Calu3 (cell line): ENCODE measurements around the gene UMAD1. TPM values are rescaled to one million over a fixed set of nuclear protein-coding genes. Genes with fewer than 3 reads are reported as not detected.

ENCODE experiments used
- BruUV-seq: library from RNA; stranded (reverse); fragments of 400-500 nt; replicated peaks from 2 replicates; lab custom pipeline; 2021; lab: Mats Ljungman, UMichigan
- CTCF ChIA-PET: fragments of 300-600 bp; sonication (Branson Sonifier 250); formaldehyde crosslinking; loops from one replicate; lab custom pipeline; 2022; ENCODE audit warnings: antibody characterized with exemption; lab: Charles Lee
- DNase-seq: peaks from one replicate; pipeline ENCODE4 v3.0.0; 2022
- H3K27ac Mint-ChIP-seq: one replicate; pipeline ENCODE4 v1.8.0; 2022; ENCODE audit warnings: mixed read lengths; ENCODE audit not compliant: unreplicated experiment
- H3K27me3 Mint-ChIP-seq: one replicate; pipeline ENCODE4 v1.8.0; 2022; ENCODE audit warnings: mixed read lengths; ENCODE audit not compliant: unreplicated experiment
- H3K36me3 Mint-ChIP-seq: one replicate; pipeline ENCODE4 v1.8.0; 2022; ENCODE audit warnings: mild to moderate bottlenecking, moderate library complexity, mixed read lengths; ENCODE audit not compliant: insufficient read depth, unreplicated experiment
- H3K4me1 Mint-ChIP-seq: one replicate; pipeline ENCODE4 v1.8.0; 2022; ENCODE audit warnings: mild to moderate bottlenecking, low read depth, mixed read lengths; ENCODE audit not compliant: unreplicated experiment
- H3K4me3 Mint-ChIP-seq: one replicate; pipeline ENCODE4 v1.8.0; 2022; ENCODE audit warnings: mild to moderate bottlenecking, low read depth, moderate library complexity, mixed read lengths; ENCODE audit not compliant: unreplicated experiment
- H3K9me3 Mint-ChIP-seq: one replicate; pipeline ENCODE4 v1.8.0; 2022; ENCODE audit warnings: low read depth, mixed read lengths; ENCODE audit not compliant: unreplicated experiment
- intact Hi-C: fragments of 100-400 bp; cut with micrococcal nuclease; formaldehyde crosslinking; loops from one replicate; pipeline ENCODE4 v1.10.0; 2022; ENCODE audit not compliant: unreplicated experiment
- total RNA-seq: library from RNA; stranded (reverse); gene quantifications from 2 replicates; pipeline ENCODE4 v1.2.3, GENCODE V29; 2022
- TF ChIP-seq, protein P1 (sequence below): fragments of 200-600 bp; IDR thresholded peaks from one replicate; pipeline ENCODE4 v1.8.0; 2022; ENCODE audit warnings: antibody characterized with exemption; ENCODE audit not compliant: unreplicated experiment

UMAD1 gene
- total RNA-seq, 1 experiment from 2014 or later, result 25.2 TPM

DNA sequence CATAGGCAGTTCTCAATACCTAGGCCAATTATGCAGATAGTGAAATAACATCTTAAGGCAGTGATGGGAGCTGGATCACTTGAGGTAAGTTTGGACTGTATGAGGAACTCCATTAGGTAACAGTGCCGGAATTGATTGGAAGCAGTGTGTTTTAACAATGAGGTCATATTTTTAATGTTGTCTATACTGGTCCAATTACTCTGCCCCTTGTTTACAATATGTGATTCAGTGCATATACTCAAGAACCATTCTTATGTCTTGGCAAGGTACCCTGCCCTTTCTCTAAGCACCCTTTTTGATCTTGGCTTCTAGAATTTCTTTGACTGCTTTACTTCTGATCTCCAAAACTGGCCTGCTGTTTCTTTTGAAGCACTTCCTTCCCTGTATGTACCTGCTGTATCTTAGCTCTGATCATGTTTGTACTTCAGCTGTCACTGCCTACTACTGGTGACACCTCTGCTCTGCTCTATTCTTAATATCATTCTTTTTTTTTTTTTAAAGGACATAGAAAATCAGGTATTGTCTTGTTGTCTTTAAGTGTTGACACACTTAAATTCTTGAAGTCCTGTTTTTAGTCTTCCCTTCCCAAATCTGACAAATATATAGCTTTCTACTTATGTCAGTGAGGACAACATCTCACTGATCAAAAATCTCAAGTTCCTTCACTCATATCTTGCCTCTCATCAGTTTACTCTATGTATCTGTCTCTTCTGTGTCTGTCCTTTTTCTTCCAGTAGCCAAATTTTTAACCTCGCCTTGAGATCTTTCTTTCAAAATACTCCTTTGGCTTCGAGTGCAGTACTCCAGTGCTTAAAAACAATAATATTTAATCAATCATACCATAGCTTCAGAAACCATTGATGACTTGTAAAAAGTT, 124.2 kb downstream of the UMAD1 start:
- Mint-ChIP-seq H3K4me3 (no peak overlapping the region), H3K27me3 (no peaks in the 10 kb centered on the region), H3K36me3 (no peaks in the 10 kb centered on the region), H3K9me3 (no peaks in the 10 kb centered on the region), H3K4me1 (peaks cover 43% of the 10 kb centered on the region), H3K27ac (peak overlapping the region; percentile 5)
- CTCF ChIA-PET, result interaction anchor here (0.6 to 2.9 kb wide), 12 partner anchors 17 to 531 kb away, joined by 3 to 20 read pairs (median 4); partner anchors contain the start of genes RPA3 and UMAD1
- DNase-seq, result no peak
- TF ChIP-seq, protein P1, sequence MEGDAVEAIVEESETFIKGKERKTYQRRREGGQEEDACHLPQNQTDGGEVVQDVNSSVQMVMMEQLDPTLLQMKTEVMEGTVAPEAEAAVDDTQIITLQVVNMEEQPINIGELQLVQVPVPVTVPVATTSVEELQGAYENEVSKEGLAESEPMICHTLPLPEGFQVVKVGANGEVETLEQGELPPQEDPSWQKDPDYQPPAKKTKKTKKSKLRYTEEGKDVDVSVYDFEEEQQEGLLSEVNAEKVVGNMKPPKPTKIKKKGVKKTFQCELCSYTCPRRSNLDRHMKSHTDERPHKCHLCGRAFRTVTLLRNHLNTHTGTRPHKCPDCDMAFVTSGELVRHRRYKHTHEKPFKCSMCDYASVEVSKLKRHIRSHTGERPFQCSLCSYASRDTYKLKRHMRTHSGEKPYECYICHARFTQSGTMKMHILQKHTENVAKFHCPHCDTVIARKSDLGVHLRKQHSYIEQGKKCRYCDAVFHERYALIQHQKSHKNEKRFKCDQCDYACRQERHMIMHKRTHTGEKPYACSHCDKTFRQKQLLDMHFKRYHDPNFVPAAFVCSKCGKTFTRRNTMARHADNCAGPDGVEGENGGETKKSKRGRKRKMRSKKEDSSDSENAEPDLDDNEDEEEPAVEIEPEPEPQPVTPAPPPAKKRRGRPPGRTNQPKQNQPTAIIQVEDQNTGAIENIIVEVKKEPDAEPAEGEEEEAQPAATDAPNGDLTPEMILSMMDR, result no peak
- no TSS peak for BruUV-seq
- intact Hi-C loops, result loop anchor here (1.0 to 5.0 kb wide), 5 partner anchors 67 to 453 kb away; partner anchors contain the start of gene GLCCI1

DNA sequence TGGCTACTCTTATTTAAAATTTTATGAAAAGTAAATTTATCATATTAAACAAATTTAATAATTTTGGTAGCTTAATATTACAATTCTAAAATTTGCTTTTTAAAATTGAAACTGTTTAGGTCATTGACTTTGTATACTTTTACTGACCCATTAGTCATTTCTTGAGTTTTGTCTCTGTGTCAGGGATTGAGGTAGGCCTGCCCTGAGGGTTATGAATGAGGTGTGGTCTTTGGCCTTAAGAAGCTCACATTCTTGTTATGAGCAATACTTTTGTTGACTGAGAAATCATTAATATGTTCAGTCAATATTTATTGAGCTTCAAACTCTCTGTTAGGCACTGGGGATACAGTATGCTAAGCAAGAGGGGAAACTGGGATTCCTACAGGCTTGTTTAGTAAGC, 124.9 kb downstream of the UMAD1 start:
- CTCF ChIA-PET, result interaction anchor here (0.6 to 2.9 kb wide), 10 partner anchors 16 to 270 kb away, joined by 3 to 20 read pairs (median 4); partner anchors contain the start of genes RPA3 and UMAD1
- intact Hi-C loops, result no loop called here
- peak; percentile 45 for DNase-seq
- Mint-ChIP-seq H3K4me1 (peaks cover 49% of the 10 kb centered on the region), H3K9me3 (no peaks in the 10 kb centered on the region), H3K27me3 (no peaks in the 10 kb centered on the region), H3K4me3 (no peak overlapping the region), H3K36me3 (no peaks in the 10 kb centered on the region), H3K27ac (peak overlapping the region; percentile 5)
- BruUV-seq, result no TSS peak
- TF ChIP-seq, protein P1, result no peak

DNA sequence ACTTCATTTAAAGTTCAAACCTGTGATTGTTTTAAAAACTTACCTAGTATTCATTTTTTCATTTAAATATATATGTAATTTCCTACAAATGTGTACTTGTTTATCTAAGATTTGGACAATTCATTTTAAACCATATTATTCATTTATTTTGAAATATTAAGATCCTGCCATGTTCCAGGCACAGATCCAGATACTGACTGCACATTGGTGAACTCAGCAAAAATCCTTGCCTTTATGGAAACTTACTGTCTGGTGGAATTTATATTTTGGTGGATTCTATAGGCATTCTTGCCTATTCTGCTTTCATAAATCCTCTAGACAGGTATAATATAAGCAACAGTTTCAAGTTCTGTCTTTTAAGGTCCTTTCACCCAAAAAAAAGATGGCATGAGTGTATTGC, 126.1 kb downstream of the UMAD1 start:
- no peaks in the 10 kb centered on the region for H3K27me3 Mint-ChIP-seq
- peaks cover 46% of the 10 kb centered on the region for H3K4me1 Mint-ChIP-seq
- TF ChIP-seq, protein P1, result no peak
- CTCF ChIA-PET, result interaction anchor here (0.9 kb wide), 1 partner anchor 204 kb away, joined by 4 read pairs; no protein-coding TSS in a partner anchor
- BruUV-seq, result no TSS peak
- DNase-seq, result no peak
- H3K9me3 Mint-ChIP-seq, result no peaks in the 10 kb centered on the region
- no peaks in the 10 kb centered on the region for H3K36me3 Mint-ChIP-seq
- no peak overlapping the region for H3K27ac Mint-ChIP-seq
- intact Hi-C loops, result no loop called here
- no peak overlapping the region for H3K4me3 Mint-ChIP-seq

DNA sequence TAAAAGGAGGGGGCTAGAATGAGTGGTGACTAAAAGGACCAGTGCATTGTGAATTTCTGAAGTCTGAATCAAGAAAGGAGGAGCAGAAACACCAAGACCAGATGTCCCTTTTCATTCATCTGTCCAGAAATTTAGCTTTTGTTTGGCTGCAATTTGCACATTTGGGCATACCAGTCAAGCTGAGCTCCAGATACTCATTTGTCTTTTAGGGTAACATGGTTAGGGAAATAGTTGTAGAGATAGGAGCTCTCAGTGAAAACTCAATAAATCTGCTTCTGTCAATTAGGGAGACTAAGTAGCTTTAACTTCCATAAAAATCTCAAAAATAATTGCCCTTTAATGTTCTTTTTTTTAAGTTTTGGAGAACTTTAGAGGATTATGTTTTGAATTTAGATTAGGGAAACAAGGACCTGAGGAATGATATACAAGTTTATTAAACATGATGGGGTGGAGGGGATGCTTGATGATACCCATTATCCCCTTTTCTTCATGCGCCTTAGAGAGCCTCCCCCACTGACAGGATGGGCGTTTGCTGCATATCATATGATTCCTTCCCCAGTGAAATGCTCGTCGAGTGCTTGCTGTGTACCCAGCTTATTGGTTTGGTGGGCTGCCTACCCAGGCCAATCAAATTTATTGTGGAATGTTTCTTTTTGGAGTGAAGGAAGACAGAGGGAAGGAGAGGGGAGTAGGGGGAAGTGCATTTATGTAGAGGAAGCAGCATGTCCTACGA, 128.6 kb downstream of the UMAD1 start:
- TF ChIP-seq, protein P1, result no peak
- no TSS peak for BruUV-seq
- Mint-ChIP-seq H3K4me1 (peaks cover 28% of the 10 kb centered on the region), H3K4me3 (no peak overlapping the region), H3K9me3 (no peaks in the 10 kb centered on the region), H3K27ac (no peak overlapping the region), H3K27me3 (no peaks in the 10 kb centered on the region), H3K36me3 (no peaks in the 10 kb centered on the region)
- DNase-seq, result no peak
- intact Hi-C loops, result no loop called here
- CTCF ChIA-PET, result interaction anchor here (1.4 kb wide), 1 partner anchor 88 kb away, joined by 3 read pairs; no protein-coding TSS in a partner anchor
